Activated CD8-positive, alpha-beta memory T cell treated with anti-CD3 and anti-CD28 coated beads for 24 hours (primary cell): Measurements from ENCODE around the gene SCLY.

Experiments
- DNase-seq: peaks from one replicate; pipeline ENCODE4 v3.0.0-alpha.2; 2020

The SCLY gene

DNA sequence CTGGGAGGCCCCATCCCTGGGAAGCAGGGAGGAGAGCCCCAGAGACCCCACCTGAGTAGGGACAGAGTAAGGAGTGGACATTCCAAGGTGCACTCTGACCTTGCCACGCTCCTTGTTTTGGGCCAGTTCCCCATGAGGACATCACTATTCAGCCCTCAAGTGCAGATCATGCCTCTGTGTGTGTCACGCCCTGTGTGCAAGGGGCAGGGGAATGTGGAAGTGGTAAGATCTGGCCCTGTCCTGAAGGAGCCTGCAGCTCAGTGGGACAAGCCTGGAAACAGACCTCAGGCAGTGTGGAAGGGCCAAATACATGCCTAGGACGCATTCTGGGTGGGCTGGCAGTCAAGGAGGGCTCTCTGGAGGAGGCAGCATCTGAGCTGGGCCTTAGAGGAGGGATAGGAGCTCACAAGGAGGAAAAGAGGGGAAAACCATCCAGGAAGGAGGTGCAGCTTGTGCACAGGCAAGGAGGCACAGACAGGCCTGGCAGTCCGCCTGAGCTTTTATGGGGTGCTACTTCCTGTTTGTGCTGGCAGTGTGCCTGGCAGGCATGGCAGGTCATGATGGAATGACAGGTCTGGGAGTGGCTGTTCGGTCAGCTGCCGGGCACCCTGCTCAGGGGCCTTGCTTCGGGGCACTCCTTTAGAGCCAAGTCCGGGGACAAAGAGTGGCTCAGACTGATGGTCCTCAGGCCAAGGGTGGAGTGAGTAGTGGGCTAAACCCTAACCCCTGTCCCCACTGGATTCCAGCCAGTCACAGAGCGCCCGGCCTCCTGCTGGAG lies 80.9 kb downstream of the SCLY start:
- no peak for DNase-seq

DNA sequence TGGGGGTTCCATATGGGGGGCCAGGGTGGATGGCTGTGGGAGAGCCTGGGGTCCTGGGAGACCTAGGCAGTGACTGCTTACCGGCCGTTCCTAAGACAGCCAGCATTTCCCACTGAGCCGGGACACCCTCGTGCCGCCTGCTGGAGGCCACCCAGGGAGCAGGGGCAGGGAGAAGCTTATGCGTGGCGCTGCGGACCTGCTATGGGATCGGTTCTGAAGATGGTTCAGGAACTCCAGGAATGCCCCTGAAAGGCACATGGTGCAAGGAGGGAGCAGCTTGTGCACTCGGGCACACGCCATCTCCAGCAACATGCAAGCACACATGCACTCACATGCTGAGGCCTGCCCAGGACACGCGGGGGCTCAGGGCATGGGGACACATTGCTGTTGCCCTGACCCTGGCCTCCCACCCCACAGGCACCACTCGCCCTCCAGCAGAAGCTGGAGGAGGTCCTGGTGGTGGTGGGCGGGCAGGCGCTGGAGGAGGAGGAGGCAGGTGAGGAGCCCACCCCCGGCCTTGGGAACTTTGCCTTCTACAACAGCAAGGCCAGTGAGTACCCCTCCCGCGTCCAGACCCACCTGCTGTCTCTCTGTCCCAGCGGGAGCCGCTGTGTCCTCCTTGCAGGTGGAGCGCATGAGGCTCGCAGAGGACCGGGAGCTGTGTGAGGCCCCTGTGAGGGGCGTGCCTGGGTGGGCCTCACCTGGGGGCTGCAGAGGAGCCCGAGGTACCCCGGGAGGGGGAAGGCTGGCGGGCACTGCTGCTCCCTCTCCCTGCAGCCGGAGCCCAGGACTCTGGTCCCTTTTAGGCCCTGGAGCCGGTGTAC lies 81.8 kb downstream of the SCLY start:
- no peak for DNase-seq

DNA sequence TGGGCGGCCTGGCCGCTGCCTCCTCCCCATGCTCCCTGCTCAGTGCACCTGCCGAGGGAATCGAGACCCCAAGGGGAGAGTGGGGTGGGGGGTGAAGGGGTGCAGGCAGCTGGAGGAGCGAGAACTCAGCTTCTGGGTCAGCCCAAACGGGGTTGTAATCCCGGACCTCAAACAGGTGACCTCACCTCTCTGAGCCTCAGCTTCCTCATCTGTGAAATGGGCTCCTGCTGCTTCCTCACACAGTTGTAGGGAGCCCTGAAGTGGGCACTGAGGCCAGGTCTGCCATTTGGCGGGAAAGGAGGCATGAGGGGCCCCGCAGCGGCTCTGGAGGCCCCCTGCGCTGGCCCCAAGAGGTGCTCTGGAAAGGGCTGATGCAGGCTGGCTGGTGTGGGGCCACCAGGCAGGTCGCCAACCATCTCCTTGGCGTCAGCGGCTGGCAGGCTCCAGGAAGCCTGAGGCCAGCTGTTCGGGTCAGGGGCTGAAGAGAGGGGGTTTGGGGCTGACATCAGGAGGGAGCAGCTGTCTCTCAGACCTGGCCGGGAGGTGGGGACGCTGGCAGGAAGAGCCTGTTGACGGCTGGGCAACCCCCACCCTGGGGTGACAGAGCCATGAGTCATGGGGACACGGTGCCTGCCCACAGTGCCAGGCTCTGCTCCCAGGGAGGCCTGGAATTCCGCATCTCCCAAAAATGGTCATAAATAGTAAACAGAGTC lies 82.6 kb downstream of the SCLY start:
- no peak for DNase-seq

DNA sequence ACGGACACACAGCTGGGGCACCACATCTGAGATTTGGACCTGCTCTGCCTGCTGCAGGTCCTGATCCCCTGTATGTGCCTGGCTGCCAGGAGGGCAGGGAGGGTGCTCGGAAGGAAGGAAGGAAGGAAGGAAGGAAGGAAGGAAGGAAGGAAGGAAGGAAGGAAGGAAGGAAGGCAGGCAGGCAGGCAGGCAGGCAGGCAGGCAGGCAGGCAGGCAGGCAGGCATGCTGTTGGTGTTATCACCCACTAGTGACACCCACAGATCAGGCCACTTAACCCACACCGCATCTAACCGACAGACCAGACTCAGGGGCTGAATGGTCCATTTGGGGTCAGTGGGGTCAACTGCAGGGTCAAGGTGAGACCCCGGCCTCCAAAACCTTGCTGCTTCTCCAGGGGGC lies 83.5 kb downstream of the SCLY start:
- no peak for DNase-seq

DNA sequence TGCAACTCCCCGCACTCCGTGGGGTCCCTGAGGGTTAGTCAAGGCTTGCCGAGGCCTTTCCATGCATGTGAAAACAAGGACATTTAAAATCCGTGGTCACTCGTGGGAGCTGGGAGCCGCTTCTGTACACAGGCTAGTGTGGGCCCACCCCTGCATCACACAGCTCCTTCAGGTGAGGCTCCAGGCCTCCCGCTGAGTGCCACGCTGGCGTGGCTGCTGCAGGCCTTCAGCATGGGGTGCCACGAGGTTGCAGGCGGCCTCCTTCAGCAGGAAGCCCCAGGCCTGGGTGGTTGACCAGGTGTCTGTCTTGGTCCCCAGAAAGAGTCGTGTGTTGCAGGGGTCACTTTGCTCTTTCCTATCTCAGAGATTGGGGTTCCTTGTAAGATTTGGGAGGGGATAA lies 84.2 kb downstream of the SCLY start:
- DNase-seq = no peak

DNA sequence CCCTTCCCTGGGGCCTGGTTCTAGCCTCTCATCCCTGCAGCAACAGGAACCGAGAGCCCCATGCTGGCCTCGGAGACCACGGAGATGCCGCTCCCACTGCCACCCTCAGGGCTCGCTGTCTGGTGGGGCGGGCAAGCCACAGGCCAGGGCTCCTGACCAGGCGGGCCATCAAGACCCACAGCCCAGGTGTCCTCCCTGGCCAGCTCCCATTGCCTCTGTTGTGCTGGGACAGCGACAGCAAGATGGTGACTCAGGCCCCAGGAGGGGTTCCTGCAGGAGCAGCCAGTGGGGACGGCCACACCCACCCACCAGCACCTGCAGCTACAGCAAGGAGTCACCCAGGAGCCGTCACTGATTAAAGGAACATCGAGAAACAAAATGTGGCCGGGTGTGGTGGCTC lies 85.0 kb downstream of the SCLY start:
- DNase-seq = no peak

DNA sequence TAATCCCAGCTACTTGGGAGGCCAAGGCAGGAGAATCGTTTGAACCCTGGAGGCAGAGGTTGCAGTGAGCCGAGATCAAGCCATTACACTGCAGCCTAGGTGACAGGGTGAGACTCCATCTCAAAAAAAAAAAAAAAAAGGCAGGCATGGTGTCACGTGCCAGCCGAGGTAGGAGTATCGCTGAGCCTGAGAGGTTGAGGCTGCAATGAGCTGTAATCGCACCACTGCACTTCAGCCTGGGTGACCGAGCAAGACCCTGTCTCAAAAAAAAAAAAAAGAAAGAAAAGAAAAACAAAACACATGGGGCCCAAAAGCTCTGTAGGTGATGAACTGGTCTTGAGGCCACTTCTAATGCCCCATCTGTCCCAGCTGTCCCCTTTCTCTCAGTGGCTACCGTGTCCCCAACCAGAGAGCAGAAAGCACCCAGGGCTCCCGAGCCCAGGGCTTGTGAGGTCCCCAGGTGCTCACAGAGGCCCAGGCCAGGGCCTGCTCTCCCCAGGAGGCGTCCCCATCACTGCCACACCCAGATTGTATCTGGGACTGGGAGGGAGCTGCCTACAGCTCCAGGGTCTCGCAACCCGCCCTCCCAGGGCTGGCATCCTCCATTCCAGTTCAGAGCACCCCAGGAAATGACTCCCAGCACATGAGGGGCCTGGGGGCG lies 86.2 kb downstream of the SCLY start:
- no peak for DNase-seq

DNA sequence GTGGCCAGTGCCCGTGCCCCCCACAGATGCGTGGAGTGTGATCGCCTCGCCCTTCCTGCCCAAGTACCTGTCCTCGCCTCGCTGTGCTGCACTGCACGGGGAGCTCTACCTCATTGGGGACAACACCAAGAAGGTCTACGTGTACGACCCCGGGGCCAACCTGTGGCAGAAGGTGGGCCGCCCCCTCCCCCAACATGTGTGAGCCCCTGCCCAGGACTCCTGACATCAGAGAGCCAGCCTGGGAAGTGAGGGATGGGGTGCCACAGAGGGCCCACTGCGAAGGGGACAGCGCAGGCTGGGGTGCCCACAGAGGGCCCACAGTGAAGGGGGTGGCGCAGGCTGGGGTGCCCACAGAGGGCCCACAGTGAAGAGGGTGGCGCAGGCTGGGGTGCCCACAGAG lies 88.2 kb downstream of the SCLY start:
- DNase-seq = no peak
